Measurements from ENCODE around the gene SF3A1. TPM values are rescaled to one million over a fixed set of nuclear protein-coding genes. Genes with fewer than 3 reads are reported as not detected.

Gene SF3A1
- total RNA-seq, 1 donor from 2014 or later: 139 TPM

DNA sequence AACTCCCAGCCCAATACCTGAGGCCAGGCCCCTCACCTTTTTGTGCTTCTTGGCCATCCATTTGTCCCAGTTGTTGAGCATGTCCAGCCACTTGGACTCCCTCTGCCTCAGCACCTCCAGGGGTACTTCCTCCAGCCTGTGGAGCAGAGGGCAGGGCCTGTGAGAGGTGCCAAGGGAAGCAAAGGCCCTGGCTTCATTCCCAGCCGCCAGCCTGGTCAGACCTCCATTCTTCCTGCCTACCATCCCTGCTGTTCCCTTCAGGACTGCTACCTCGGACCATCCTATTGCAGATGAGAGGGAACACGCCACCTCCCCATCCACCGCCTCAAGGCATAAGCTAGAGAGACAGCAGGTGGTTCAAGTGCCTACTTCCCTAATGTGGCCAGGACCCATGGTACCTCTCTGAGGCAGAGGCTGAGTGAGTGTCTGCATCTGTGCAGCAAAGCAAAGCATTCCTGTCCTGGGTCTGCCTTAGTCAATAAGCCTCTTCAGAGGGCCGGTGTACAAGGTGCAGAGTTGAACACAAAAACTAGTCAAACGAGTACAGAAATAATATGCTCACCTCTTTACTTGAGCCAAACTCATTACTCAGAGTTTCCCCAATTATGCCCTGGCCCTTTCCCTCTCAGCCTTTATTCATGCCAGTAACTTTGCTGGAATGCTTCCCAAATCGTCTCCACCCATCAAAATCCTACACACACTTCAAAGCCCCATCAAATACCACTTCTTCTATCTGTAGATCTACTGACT lies 52.0 kb downstream of the SF3A1 start:
- H3K4me2 ChIP-seq (ENCODE audit: low read length): no peak overlapping the region
- H3K4me1 Mint-ChIP-seq (ENCODE audit: low read depth, unreplicated experiment): peaks cover 49% of the 10 kb centered on the region
- peaks cover 2% of the 10 kb centered on the region for H3K9me3 Mint-ChIP-seq (ENCODE audit: unreplicated experiment)
- H3K9ac ChIP-seq (ENCODE audit: low read length): no peak overlapping the region
- peak overlapping the region; percentile 5 for H3K27ac Mint-ChIP-seq (ENCODE audit: unreplicated experiment)
- peaks cover 7% of the 10 kb centered on the region for H3K36me3 ChIP-seq (ENCODE audit: insufficient read depth, low read length)
- peaks cover 96% of the 10 kb centered on the region for H4K20me1 ChIP-seq (ENCODE audit: insufficient read depth, low read length)
- no peak overlapping the region for H3K27ac ChIP-seq (ENCODE audit: low read depth, low read length)
- TF ChIP-seq, protein P1, sequence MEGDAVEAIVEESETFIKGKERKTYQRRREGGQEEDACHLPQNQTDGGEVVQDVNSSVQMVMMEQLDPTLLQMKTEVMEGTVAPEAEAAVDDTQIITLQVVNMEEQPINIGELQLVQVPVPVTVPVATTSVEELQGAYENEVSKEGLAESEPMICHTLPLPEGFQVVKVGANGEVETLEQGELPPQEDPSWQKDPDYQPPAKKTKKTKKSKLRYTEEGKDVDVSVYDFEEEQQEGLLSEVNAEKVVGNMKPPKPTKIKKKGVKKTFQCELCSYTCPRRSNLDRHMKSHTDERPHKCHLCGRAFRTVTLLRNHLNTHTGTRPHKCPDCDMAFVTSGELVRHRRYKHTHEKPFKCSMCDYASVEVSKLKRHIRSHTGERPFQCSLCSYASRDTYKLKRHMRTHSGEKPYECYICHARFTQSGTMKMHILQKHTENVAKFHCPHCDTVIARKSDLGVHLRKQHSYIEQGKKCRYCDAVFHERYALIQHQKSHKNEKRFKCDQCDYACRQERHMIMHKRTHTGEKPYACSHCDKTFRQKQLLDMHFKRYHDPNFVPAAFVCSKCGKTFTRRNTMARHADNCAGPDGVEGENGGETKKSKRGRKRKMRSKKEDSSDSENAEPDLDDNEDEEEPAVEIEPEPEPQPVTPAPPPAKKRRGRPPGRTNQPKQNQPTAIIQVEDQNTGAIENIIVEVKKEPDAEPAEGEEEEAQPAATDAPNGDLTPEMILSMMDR (IDR thresholded peaks at IDR 0.05; ENCODE audit: insufficient read depth, low read depth, low read length): no peak
- TF ChIP-seq EZH2 (IDR thresholded peaks at IDR 0.05; ENCODE audit: insufficient read depth, low read length): no peak
- DNase-seq (ENCODE audit: low read depth) (peak; percentile 33), FAIRE-seq (no peak)
- no peaks in the 10 kb centered on the region for H3K9me3 ChIP-seq (ENCODE audit: insufficient read depth, low read depth, low read length)
- H3K36me3 Mint-ChIP-seq (ENCODE audit: low read depth, unreplicated experiment): peaks cover 25% of the 10 kb centered on the region
- no peaks in the 10 kb centered on the region for H3K27me3 Mint-ChIP-seq (ENCODE audit: low read depth, unreplicated experiment)
- H3K79me2 ChIP-seq (ENCODE audit: insufficient read depth, low read length): peaks cover 72% of the 10 kb centered on the region
- peaks cover 28% of the 10 kb centered on the region for H3K4me1 ChIP-seq (ENCODE audit: insufficient read depth, low read length)
- no peak overlapping the region for H2AFZ ChIP-seq (ENCODE audit: low read depth, low read length)
- no peaks in the 10 kb centered on the region for H3K27me3 ChIP-seq (ENCODE audit: insufficient read depth, low read length)
- H3K4me3 Mint-ChIP-seq (ENCODE audit: unreplicated experiment): no peak overlapping the region
- H3K4me3 ChIP-seq (ENCODE audit: insufficient read depth, low read depth, low read length): no peak overlapping the region

DNA sequence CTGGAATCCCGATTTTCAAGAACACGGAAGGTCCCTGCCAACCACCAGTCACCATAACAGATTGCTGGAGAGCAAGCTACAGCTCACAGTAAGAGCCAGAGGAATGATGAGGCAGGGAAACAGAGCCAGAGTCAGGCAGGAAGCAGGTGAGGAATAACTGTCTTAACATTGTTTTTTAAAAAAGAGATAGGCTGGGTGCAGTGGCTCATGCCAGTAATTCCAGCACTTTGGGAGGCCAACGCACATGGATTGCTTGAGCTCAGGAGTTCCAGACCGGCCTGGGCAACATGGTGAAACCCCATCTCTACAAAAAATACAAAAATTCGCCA lies 53.9 kb downstream of the SF3A1 start:
- Histone ChIP-seq H3K36me3 (ENCODE audit: insufficient read depth, low read length) (peaks cover 8% of the 10 kb centered on the region), H4K20me1 (ENCODE audit: insufficient read depth, low read length) (peaks cover 96% of the 10 kb centered on the region), H3K4me2 (ENCODE audit: low read length) (no peak overlapping the region), H3K4me3 (ENCODE audit: insufficient read depth, low read depth, low read length) (no peak overlapping the region), H3K9ac (ENCODE audit: low read length) (no peak overlapping the region), H3K4me1 (ENCODE audit: insufficient read depth, low read length) (peaks cover 28% of the 10 kb centered on the region), H2AFZ (ENCODE audit: low read depth, low read length) (no peak overlapping the region), H3K79me2 (ENCODE audit: insufficient read depth, low read length) (peaks cover 55% of the 10 kb centered on the region), H3K27me3 (ENCODE audit: insufficient read depth, low read length) (no peaks in the 10 kb centered on the region), H3K9me3 (ENCODE audit: insufficient read depth, low read depth, low read length) (no peaks in the 10 kb centered on the region), H3K27ac (ENCODE audit: low read depth, low read length) (peak overlapping the region; percentile 13)
- DNase-seq (ENCODE audit: low read depth) (no peak), FAIRE-seq (no peak)
- Mint-ChIP-seq H3K4me1 (ENCODE audit: low read depth, unreplicated experiment) (peaks cover 41% of the 10 kb centered on the region), H3K4me3 (ENCODE audit: unreplicated experiment) (no peak overlapping the region), H3K36me3 (ENCODE audit: low read depth, unreplicated experiment) (peaks cover 34% of the 10 kb centered on the region), H3K27me3 (ENCODE audit: low read depth, unreplicated experiment) (no peaks in the 10 kb centered on the region), H3K27ac (ENCODE audit: unreplicated experiment) (peak overlapping the region; percentile 34), H3K9me3 (ENCODE audit: unreplicated experiment) (peaks cover 2% of the 10 kb centered on the region)
- TF ChIP-seq EZH2 (IDR thresholded peaks at IDR 0.05; ENCODE audit: insufficient read depth, low read length): no peak
- TF ChIP-seq, protein P1 (IDR thresholded peaks at IDR 0.05; ENCODE audit: insufficient read depth, low read depth, low read length): no peak

Measured in astrocyte (in vitro differentiated cells and primary cell).